ENCODE measurements around the gene ISM1. TPM values are rescaled to one million over a fixed set of nuclear protein-coding genes. Genes with fewer than 3 reads are reported as not detected.
A peak's percentile ranks its signal among the peaks of the same experiment; 100 is the strongest.

Gene ISM1
- total and polyA plus RNA-seq, 2 donors (not counting 1 experiment from before 2014, with no cell fraction given), result 0.10 to 0.17 TPM

GRCh38 chr20:13260650-13261279, 39.7 kb downstream of the ISM1 start:
- DNase-seq (ENCODE audit: low read depth in 2 of 2), result no peak

DNA sequence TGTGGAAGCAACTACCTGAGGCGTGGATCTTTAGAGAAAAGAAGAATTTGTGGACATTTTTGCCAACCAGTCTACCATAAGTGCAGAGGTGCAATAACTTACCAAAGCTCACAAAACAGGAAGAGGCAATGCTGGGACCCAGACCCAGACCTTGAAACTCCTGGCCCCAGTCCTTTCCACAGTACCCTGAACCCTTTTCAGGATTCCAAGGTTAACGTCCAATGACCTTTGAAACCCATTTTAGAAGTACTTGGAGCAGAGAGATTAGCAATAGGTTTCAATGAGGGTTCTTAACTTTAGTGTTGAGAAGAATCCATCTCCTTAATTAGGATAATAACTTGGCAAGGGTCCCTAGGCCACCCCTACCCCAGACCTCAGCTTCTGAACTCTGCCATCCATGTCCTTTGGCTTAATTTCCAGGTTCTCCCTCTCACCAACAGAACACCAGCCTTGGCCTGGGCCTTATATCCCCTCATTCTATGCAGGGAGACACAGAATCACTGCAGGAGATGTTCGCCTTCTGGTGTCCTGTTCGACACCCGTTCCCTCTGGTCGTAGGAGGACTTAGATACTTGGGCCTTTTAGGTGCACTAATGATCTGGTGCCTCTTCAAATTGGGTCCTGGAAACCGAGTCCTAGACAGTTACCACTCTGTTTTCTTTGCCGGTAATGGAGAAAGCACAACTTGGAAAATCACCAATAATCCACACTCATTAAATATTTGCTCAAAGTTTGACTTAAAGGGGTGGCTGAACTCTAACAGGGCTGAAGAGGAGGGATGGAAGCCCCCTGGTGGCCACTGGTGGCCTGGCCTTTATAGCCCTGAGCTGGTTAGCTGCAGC, 40.6 kb downstream of the ISM1 start:
- H3K4me3 ChIP-seq (replicated peaks in 1 of 4; ENCODE audit: control extremely low read depth in 1 of 4, insufficient read depth in 1 of 4, low read depth in 3 of 4, low read length in 4 of 4), result no peak overlapping the region
- H3K27ac ChIP-seq (ENCODE audit: insufficient read depth, low read length), result no peak overlapping the region
- no peaks in the 10 kb centered on the region for H3K36me3 ChIP-seq (ENCODE audit: control insufficient read depth, insufficient read depth, low read length)
- peak; percentile 9 to 62 for DNase-seq (ENCODE audit: low read depth in 2 of 2)
- H2AFZ ChIP-seq (ENCODE audit: low read length), result no peak overlapping the region
- peak; percentile 79 to 92 for TF ChIP-seq CTCF (conservative IDR thresholded peaks at IDR 0.05 in 1 of 2, IDR thresholded peaks at IDR 0.05 in 1 of 2; ENCODE audit: low read depth in 1 of 2, low read length in 2 of 2)
- no peak for TF ChIP-seq EZH2 (IDR thresholded peaks at IDR 0.05; ENCODE audit: low read length, missing control alignments)
- no peaks in the 10 kb centered on the region for H4K20me1 ChIP-seq (ENCODE audit: control insufficient read depth, extremely low read depth, insufficient read depth, low read length)
- H3K27me3 ChIP-seq (ENCODE audit: control insufficient read depth, insufficient read depth, low read length), result no peaks in the 10 kb centered on the region
- no peaks in the 10 kb centered on the region for H3K9me3 ChIP-seq (ENCODE audit: control insufficient read depth, insufficient read depth, low read depth, low read length)
- H3K4me2 ChIP-seq (ENCODE audit: extremely low read depth, insufficient read depth, low read length), result no peak overlapping the region
- H3K79me2 ChIP-seq (ENCODE audit: control insufficient read depth, insufficient read depth, low read length), result no peaks in the 10 kb centered on the region
- no peak overlapping the region for H3K9ac ChIP-seq (ENCODE audit: insufficient read depth, low read length)
- no peaks in the 10 kb centered on the region for H3K4me1 ChIP-seq (ENCODE audit: control insufficient read depth, extremely low read depth, insufficient read depth, low read length)

More at GRCh38 chr20:13260650-13261279, 39.7 kb downstream of the ISM1 start:
- TF ChIP-seq CTCF (conservative IDR thresholded peaks at IDR 0.05 in 1 of 2, IDR thresholded peaks at IDR 0.05 in 1 of 2; ENCODE audit: low read depth in 1 of 2, low read length in 2 of 2) (no peak), EZH2 (IDR thresholded peaks at IDR 0.05; ENCODE audit: low read length, missing control alignments) (no peak)
- H3K9me3 ChIP-seq (ENCODE audit: control insufficient read depth, insufficient read depth, low read depth, low read length), result no peaks in the 10 kb centered on the region
- H2AFZ ChIP-seq (ENCODE audit: low read length), result no peak overlapping the region
- H3K27me3 ChIP-seq (ENCODE audit: control insufficient read depth, insufficient read depth, low read length), result no peaks in the 10 kb centered on the region
- H3K4me2 ChIP-seq (ENCODE audit: extremely low read depth, insufficient read depth, low read length), result no peak overlapping the region
- no peak overlapping the region for H3K4me3 ChIP-seq (replicated peaks in 1 of 4; ENCODE audit: control extremely low read depth in 1 of 4, insufficient read depth in 1 of 4, low read depth in 3 of 4, low read length in 4 of 4)
- H3K4me1 ChIP-seq (ENCODE audit: control insufficient read depth, extremely low read depth, insufficient read depth, low read length), result no peaks in the 10 kb centered on the region
- no peaks in the 10 kb centered on the region for H4K20me1 ChIP-seq (ENCODE audit: control insufficient read depth, extremely low read depth, insufficient read depth, low read length)
- H3K36me3 ChIP-seq (ENCODE audit: control insufficient read depth, insufficient read depth, low read length), result no peaks in the 10 kb centered on the region
- H3K27ac ChIP-seq (ENCODE audit: insufficient read depth, low read length), result no peak overlapping the region
- H3K9ac ChIP-seq (ENCODE audit: insufficient read depth, low read length), result no peak overlapping the region
- H3K79me2 ChIP-seq (ENCODE audit: control insufficient read depth, insufficient read depth, low read length), result no peaks in the 10 kb centered on the region

DNA sequence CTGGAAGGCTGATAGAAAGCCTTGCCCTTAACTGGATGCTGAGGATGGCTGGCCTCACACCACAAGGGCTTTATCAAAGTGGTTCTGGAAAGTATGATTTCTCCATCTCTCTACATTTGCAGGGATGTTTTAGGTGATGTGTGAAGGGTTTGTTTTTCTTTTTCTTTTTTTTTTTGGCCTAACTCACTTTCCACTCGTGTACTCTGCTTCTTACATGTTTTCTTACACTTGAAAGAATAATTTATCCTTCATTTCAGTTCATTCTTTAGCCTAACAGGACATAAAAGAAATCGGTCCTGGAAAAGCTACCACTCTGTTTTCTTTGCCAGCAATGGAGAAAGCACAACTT, 41.2 kb downstream of the ISM1 start:
- Histone ChIP-seq H3K9ac (ENCODE audit: insufficient read depth, low read length) (no peak overlapping the region), H3K9me3 (ENCODE audit: control insufficient read depth, insufficient read depth, low read depth, low read length) (no peaks in the 10 kb centered on the region), H3K4me2 (ENCODE audit: extremely low read depth, insufficient read depth, low read length) (no peak overlapping the region), H3K27me3 (ENCODE audit: control insufficient read depth, insufficient read depth, low read length) (no peaks in the 10 kb centered on the region), H3K79me2 (ENCODE audit: control insufficient read depth, insufficient read depth, low read length) (no peaks in the 10 kb centered on the region), H4K20me1 (ENCODE audit: control insufficient read depth, extremely low read depth, insufficient read depth, low read length) (no peaks in the 10 kb centered on the region), H3K27ac (ENCODE audit: insufficient read depth, low read length) (no peak overlapping the region), H3K4me3 (replicated peaks in 1 of 4; ENCODE audit: control extremely low read depth in 1 of 4, insufficient read depth in 1 of 4, low read depth in 3 of 4, low read length in 4 of 4) (no peak overlapping the region), H3K4me1 (ENCODE audit: control insufficient read depth, extremely low read depth, insufficient read depth, low read length) (no peaks in the 10 kb centered on the region), H3K36me3 (ENCODE audit: control insufficient read depth, insufficient read depth, low read length) (no peaks in the 10 kb centered on the region), H2AFZ (ENCODE audit: low read length) (no peak overlapping the region)
- TF ChIP-seq EZH2 (IDR thresholded peaks at IDR 0.05; ENCODE audit: low read length, missing control alignments) (no peak), CTCF (conservative IDR thresholded peaks at IDR 0.05 in 1 of 2, IDR thresholded peaks at IDR 0.05 in 1 of 2; ENCODE audit: low read depth in 1 of 2, low read length in 2 of 2) (no peak)
- no peak for DNase-seq (ENCODE audit: low read depth in 2 of 2)
